NCI-H345 treated with DMSO at 0.1 percent for 48 hours (cell line): ENCODE results near the gene MGRN1.

Experiments used
- DNase-seq: peaks from one replicate; lab custom pipeline; 2025; ENCODE audit not compliant: unreplicated experiment; lab: John Stamatoyannopoulos, UW

MGRN1 gene

GRCh38 chr16:4685776-4686496 is 61.3 kb downstream of the MGRN1 start:
- DNase-seq = no peak

DNA sequence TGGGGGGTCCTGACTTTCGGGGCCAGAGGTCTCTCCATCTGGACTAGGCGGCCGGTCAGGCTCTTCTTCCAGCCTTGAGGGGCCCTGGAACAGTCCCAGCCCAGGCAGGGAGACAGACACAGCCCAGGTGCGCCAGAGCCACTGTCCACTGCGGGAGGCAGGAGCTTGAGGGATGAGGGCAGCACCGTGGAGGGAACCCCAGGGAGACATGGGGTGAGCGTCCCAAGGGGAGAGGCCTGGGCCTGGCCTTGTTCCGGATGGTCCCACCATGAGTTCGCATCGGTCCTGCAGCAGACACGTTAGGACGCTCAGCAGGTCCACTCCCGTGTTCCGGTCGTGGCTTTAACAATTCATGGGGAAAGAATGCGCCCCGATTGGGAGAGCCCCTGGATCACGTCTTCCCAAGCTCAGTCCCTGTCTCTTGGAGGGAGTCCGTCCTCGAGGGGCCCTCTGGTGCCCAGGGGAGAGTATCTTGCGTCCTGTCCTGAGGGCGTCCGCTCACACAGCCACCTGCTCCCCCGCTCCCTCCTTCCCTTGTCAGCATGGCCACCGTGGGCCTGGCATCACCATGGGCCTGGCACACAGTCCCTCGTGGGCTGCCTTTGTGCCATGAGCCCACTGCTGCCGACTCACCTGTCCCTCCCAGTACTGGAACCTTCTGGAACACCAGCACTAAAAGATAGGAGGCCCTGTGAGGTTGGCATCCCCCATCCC is 62.0 kb downstream of the MGRN1 start:
- no peak for DNase-seq

DNA sequence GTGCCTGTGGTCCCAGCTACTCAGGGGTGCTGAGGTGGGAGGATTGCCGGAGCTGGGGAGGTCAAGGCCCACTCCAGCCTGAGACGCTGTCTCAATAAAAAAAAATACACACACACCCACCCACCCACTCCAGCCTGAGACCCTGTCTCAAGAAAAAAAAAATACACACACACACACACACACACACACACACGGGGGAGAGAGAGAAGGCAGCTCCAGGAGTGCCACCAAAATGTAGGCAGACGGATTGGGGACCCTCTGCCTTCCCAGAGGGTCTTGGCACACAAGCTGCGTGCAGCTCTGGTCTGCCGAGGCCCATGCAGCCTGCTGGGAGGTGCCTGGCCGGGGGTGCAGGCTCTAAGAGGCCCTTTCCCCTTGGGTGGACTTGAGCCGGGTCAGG is 62.8 kb downstream of the MGRN1 start:
- no peak for DNase-seq

GRCh38 chr16:4687946-4688673 is 63.5 kb downstream of the MGRN1 start:
- no peak for DNase-seq

- DNase-seq = no peak
These were observed 64.0 kb downstream of the MGRN1 start for GRCh38 chr16:4688674-4689045.

GRCh38 chr16:4689091-4689671 is 64.6 kb downstream of the MGRN1 start:
- no peak for DNase-seq

DNA sequence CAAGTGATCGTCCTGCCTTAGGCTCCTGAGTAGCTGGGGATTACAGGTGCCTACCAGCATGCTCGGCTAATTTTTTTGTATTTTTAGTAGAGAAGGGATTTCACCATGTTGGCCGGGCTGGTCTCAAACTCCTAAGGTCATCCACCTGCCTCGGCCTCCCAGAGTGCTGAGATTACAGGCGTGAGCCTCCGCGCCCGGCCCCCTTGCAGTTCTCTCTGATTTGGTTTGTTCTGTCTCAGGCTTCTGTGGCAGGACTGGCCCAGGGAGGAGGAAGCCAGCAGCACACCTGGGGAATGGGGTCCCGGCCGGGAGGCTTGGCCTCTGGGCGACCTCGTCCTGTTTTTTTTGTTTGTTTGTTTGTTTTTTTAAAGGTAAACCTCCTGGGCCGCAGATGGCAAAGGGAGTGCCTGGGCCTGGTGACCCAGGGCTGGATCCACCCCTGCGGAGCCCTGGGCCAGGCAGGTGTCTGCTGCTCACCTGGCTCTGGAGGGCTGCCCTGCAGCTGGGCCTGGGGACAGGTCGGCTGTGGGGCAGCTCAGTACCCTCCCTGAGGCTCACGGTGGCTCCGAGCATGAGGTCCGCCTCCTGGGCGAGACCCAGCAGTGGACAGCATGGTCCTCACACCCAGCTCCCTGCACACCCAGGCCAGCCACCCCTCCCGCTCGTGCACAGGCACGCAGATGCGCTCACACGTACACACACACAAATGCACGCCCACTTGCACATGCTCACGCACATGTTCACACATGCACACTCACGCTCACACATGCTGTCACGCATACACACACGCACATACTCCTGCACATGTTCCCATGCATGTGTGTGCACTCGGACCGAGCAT is 65.5 kb downstream of the MGRN1 start:
- DNase-seq = no peak

DNA sequence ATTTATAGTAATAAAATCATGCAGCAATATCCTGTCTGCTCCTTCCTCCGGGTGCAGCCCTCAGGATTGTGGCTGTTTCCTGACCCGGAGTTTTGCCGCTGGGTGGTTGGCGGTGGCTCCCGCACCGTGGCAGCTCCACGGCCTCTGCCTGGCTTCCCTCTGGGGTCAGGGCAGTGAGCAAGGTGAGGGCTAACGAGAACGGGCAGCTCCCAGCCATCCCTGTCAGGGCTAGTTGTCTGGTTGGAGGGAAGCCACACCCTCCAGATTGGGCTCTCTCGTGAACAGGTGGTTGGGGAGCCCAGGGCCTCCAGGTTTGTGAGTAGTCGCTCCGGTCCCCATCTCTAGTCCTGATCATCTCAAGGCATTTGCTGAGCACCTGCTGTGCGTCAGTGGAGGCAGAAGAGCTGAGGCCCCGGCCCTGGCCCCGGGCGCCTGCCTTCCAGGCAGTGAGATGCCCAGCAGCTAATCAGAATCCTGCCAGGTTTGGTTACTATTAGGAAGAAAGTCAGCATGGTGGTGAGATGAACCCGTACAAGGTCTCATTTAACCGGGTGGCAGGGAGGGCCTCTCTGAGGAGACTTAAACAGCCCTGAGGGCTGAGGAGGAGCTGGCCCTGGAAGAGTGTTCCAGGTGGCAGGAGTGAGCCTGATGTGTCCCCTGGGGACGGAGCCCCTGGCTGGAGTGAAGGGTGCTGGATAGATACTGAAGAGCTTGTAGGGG is 66.5 kb downstream of the MGRN1 start:
- DNase-seq = no peak

DNA sequence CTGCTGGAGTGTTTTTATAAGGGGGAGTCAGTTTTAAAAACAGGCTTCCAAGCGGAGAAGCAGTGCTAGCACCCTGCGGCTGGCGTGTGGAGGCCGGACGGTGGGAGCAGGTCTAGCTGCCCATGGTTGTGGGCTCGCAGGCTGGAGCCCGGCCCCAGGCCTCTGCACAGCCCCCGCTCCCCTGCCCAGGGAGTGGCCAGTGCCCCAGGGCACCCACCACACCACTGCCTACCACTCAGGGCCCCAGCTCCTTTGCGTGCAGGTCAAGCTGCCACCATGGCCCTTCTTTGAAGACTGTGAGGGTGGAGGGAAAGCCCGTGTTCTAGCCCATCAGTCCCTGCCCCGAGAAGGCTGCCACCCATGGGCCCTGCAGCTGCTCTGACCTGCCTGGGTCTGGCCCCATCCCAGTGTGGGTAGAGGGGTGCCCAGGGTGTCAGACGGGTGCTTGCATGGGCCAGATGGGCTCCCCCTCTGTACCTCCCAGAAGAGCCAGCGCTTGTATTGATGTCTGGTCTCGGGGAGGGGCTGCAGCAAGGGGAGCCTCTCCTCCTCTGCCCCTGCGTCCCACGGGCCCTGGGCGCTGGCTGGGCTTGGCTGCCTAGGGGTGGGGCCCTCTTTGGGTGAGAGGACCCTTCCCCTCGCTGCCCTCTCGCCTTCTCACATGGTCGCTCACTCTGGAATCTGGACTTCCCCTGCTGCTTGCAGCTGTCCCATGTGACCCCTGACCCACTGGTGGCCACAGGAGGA is 67.2 kb downstream of the MGRN1 start:
- no peak for DNase-seq

- DNase-seq = no peak
These were observed 68.1 kb downstream of the MGRN1 start for GRCh38 chr16:4692460-4693295.

GRCh38 chr16:4693296-4693955 is 68.8 kb downstream of the MGRN1 start, which contains the start of gene NUDT16L1:
TSS of gene NUDT16L1 (plus strand) at chr16:4693562. CDS start at chr16:4693727, 165 bp downstream.
- DNase-seq = peak; percentile 92

GRCh38 chr16:4693956-4694641 is 69.5 kb downstream of the MGRN1 start:
- DNase-seq = no peak

- DNase-seq = no peak
These were observed 70.2 kb downstream of the MGRN1 start for GRCh38 chr16:4694642-4695451.

DNA sequence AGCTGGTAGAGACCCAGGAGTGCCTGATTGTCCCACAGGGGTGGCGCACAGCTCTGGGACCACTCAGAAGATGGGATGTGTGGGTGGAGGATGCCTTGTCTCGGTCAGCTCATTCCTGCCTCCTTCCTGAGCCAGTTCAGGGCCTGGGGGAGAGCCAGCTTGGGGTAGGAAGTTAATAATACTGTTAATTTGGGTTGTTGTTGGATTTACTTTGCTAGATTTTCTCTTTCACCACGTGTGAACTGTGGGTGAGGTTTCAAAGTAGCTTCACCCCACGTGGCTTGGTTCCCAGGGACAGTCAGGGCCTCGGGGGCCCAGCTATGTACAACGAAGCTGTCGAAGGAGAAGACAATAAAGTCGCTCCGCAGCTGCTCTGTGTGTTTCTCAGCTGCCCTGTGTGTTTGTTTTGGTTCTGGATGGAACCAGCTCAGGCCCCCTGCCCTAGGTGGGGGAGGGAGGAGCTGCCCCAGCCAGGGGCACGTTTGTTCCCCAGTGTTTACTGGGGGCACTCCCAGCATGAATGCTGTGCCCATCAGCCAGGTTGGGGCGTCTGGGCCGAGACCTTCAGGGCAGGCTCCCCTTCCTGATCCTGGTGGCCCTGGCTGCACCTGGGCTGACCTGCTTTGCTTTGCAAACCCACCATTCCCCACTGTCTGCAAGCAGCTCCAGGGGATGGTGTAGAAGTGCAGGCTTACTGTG is 71.0 kb downstream of the MGRN1 start:
- no peak for DNase-seq

- no peak for DNase-seq
These were observed 71.7 kb downstream of the MGRN1 start for GRCh38 chr16:4696172-4696904.
